HG03460 (cell line): ENCODE data around the gene PADI2.

ENCODE experiments used
- ATAC-seq: cut with Tn5 transposase; IDR thresholded peaks from one replicate; pipeline ENCODE4 v1.9.1; 2021; ENCODE audit not compliant: unreplicated experiment

Gene PADI2

GRCh38 chr1:17059391-17060305 is 59.6 kb downstream of the PADI2 start:
- no peak for ATAC-seq

DNA sequence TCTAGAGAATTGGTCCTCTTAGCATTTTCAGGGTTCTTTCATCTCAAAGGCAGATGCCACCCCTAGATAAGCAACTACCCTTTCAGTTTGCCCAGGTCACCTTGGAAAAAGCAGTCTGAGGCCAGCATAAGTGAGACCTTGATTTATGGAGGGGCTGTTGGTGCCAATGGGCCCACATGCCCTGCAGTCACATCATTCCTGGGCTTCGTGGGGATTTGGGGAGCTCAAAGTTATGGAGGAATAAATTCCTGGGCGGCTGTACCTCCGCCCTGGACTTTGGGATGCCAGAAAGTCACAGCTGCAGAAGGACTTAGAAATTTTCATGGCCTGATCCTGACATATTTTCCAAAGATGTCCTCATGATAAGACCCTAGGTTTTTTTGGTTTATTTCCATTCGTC is 62.7 kb downstream of the PADI2 start:
- ATAC-seq = no peak

DNA sequence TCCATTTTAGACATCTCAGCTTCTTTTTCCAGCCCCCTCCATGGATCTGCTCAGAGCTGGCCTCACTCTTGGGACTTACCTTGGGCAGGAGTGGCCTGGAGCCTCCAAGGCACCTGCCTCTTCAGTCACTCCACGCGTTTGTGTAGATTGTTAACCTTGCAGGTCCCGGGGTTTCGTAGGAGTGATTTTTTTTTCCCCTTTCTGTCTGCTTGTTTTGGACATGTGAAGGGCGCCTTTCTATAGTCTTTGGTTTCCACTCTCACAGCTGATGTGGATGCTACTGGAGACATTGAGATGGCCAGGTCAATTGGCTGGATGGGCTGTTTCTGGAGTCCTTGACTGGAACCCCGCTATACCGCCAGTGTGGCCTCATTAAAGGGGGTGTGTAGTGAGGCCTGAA is 63.5 kb downstream of the PADI2 start:
- ATAC-seq = no peak

DNA sequence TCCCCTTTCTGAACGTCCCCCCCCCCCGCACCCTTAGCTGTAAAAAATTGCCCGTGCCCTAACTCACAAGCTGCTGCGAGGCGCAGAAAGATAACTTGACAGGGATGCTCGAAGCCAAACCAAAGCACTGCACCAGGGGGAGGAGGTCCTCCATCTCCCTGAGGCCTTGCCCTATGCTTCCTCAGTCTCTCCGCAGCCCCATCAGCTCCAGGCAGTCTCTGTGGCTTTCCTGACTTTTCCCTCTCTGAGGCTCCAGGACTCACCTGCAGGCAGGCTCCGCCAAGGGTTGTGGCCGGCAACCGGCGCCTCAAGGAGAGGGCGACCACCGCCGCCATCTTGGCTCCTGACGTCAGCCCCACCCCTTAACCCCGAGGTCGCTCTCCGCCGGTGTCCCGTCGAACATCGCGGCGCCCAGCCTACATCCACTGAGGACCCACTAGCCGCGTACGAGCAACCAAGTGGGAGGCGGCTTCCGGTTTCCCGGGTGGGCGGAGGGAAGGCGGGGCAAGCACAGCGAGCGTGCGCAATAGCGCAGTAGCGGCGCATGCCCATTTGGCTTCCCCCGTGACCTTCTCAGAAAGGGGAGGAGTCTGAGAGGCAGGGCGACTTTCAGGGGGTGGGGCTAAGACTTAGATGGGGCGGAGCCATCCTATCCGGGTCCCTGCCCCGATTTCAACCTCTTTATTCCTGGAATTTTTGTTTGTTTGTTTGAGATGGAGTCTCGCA is 65.4 kb downstream of the PADI2 start, which contains the start of gene SDHB:
Gene SDHB, minus strand, starts transcription at position 348 of the 726 bp plus-strand sequence. Its CDS starts 13 bp downstream, at position 335.
- ATAC-seq = peak; percentile 96

DNA sequence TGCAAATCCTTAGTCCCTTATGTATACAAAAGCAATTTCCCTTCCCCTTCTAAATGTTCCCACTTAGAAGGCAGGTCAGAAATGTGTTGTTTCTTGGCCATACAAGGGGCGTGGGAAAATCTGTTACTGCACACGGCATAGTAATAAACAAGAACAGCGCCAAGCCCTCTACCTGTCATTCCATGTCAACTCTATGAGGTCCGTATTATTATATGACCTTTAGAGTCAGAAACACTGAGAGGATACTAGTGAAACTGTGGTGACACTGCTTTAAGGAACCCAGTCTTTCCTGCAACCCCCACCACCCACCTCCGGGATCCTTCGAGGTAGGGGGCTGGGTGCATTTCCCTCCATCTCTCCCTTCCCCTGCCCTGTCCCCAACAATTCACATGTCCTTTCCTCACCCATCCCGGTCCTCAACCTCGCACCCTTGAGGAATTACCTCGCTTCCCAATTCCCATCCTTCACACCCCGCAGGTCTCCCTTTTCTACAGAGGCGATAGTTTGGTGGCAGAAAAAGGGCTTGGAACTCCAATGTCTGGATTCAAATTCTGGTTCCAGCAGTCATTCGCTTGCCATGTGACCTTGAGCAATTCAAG is 66.1 kb downstream of the PADI2 start:
- ATAC-seq = no peak

GRCh38 chr1:17052641-17053040 is 66.6 kb downstream of the PADI2 start:
- no peak for ATAC-seq

GRCh38 chr1:17052038-17052437 is 67.2 kb downstream of the PADI2 start:
- ATAC-seq = no peak

DNA sequence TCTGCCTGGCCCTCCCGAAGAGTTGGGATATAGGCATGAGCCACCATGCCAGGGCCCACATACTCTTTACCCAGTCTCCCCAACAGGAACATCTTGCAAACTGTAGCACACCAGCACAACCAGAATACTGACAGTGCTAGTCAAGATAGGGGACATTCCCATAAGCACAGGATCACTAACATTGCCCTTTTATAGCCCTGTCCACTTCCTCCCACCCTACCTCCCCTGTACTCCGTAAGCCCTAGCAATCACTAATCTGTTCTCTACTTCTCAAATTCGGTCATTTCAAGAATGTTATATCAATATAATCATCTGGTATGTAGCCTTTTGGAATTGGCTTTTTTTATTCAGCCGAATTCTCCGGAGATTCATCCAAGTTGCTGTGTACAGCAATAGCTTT is 71.3 kb downstream of the PADI2 start:
- no peak for ATAC-seq

DNA sequence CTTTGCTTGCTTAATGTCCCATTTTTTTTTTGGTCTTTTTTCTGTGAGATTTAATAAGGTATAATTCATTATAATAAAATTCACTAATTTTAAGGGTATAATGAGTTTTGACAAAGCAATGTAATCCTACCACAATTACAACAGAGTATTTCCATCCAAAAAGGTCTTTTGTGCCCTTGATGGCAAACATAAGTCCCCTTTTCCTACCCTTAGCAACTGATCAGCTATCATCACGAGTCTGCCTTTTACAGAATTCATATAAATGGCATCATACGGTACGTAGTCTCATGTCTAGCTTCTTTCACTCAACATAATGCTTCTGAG is 73.0 kb downstream of the PADI2 start:
- ATAC-seq = no peak

DNA sequence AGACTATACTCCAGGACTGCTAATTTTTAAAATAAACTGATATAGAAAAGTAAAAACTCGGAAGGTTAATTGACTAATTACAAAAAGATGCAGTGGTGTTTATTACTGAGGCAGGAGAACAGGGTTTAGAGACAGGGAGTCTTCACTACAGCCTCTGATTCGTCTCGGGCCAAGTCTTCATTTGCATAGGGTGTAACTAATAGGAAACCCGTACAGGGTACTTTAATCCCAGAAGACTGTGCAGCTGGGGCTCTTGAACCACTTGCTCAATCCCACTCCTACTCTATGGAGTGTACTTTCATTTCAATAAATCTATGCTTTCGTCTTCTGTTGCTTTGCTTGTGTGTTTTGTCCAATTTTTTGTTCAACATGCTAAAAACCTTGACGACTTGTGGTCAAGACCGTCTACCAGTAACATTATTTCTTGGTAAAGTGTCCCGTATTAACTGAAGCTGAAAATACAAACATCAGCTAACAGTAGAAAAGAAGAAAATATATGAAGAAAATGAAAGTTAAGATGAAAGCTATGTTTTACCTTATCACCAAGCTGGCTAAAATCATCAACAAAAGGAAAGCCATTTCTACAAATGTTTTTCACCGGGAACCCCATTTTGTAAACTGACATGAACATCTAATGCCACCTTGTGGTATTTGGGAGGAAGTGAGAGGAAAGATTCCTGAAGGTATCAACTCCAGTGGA is 73.5 kb downstream of the PADI2 start:
- no peak for ATAC-seq

- no peak for ATAC-seq
Measured at GRCh38 chr1:17045150-17045549, 74.1 kb downstream of the PADI2 start.

GRCh38 chr1:17043676-17044075 is 75.6 kb downstream of the PADI2 start:
- ATAC-seq = no peak

GRCh38 chr1:17040135-17040534 is 79.1 kb downstream of the PADI2 start:
- ATAC-seq = no peak

- ATAC-seq = no peak
Measured at GRCh38 chr1:17039522-17039921, 79.7 kb downstream of the PADI2 start.

DNA sequence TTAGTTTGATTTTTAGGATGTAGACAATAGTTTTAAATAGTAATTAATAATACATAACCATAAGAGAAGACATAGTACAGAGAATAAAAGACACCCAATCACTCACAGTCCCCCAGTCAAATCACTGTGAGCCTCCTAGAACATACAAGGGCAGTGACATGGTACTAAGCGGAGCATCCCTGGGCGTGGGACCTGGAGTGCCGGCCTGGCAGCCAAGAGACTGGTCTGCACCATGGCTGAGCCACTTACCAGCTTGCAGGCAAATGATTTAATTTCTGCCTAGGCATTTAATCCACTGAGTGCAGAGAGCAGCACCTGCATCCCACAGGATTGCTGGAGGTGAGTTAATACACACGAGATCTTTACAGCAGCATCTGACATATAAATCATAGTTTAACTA is 85.8 kb downstream of the PADI2 start:
- ATAC-seq = no peak

DNA sequence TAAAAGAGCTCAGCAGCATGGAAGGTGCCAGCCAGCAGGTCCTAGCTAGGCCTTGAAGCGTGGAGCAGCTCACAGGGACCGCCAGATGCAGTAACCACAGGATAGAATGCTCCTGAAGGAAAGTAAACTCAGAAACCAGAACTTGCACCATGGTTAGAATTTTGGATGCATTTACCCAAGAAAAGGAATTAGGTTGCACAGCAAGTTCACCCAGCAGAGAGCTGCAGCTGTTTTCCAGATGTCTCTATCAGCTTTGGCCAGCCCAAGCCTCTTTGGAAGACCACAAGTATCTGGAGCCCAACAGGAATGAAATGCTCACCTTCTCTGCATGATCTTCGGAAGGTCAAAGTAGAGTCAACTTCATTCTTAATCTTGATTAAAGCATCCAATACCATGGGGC is 86.5 kb downstream of the PADI2 start:
- no peak for ATAC-seq

DNA sequence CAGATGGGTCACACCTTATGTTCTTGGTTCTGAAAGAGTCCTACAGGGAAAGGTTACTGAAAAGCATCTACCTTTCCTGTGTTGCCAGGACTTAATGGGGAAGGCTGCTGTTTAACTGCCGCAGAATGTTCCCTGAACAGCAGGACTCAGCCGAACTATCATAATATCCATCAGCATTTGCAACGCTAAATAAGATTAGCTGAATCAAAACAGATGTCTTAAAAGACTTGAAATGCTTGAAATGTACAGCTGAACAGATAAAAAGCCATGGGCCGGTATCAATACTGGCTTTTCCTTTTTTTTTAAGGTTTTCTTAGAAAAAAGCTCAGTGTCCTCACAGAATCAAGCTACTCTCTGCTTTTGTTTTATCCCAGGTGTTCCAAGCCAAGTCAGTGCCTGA is 87.8 kb downstream of the PADI2 start:
- ATAC-seq = no peak

DNA sequence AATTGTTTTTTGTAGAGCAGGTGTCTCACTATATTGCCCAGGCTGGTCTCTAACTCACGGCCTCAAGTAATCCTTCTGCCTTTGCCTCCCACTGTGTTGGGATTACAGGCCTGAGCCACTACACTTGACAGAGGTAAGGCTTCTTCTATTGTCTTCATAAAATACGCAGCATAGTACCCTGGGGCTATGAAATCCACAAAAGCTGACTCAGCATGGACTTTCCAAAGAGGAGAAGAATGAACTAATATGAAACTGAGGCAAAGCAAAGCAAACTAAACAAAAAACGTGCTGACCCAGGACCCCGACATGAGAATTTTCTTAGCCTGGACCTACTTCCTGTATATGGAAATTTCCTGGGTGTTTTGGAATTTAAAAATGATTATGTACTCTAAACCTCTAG is 89.0 kb downstream of the PADI2 start:
- ATAC-seq = no peak

DNA sequence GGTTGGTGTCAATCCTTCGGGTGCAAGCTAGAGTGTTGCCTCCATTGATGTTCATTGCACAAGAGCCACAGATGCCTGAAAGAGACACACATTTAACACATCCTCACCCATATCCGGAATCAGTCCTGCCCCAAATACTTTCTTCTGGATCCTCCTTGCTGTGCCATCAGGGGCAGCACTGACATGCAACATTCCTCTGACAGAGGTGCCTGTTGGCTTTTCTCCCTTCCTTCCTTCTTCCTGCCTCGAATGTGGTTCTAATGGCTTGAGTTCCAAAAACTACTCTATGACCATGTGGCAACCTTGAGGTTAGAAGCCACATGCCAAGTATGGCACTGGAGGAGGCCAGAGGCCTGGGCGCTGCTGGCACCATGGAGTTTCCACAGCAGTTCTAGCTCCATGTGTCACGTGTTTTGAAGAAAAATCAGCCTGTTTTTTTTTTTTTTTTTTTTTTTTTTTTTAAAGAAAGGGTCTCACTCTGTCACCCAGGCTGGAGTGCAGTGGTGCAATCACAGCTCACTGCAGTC is 90.5 kb downstream of the PADI2 start:
- ATAC-seq = no peak

DNA sequence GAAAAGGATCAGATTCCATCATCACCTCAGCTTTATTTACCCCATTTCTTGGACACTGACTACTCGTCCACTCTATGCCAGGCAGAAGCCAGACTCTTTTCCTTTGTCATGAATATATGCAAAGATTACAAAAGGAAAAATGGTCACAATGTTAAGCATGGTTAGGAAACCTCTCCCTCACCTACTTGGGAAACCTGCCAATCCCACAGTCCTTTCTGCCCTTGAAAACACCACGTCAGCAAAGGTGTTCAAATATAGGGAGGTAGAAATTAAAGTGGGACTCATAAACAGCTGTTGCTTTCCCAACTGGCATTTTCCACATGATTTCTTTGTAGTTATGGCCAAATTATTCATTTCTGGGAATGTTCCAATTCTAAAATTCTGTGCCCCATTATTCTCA is 91.4 kb downstream of the PADI2 start:
- no peak for ATAC-seq

GRCh38 chr1:17027403-17027802 is 91.8 kb downstream of the PADI2 start:
- ATAC-seq = no peak
